ENCODE measurements around the gene CCDC68.

CCDC68 gene

DNA sequence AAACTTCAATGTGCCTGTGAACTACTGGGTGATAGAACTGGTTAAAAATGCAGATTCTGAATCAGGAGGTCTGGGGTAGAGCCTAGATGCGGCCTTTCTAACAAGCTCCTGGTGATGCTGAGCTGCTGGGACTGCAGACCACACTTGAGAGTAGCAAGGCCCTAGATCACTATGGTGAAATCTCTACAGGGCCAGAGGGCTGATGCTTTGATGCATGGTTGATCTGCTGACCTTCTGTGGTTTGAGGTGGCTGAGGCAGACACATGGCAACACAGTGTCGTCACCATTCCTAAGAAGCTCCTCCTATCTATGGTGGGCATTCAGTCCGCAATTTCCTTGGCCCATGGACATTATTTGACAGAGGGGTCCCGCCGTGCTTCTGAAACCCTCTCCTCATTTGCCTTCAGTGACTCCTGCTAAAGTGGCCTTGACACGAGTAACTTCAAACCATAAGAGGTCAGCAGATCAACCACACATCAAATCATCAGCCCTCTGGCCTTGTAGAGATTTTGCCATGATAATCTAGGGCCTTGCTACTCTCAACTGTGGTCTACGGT is 19.8 kb downstream of the CCDC68 start:
- Histone ChIP-seq H3K4me3 (ENCODE audit: low read depth, low read length) (no peak overlapping the region), H3K9ac (ENCODE audit: low read depth, low read length) (no peak overlapping the region), H3K4me1 (ENCODE audit: control insufficient read depth, insufficient read depth, low read length) (no peaks in the 10 kb centered on the region), H3K9me3 (ENCODE audit: control insufficient read depth, insufficient read depth, low read length) (no peaks in the 10 kb centered on the region), H3K36me3 (ENCODE audit: control insufficient read depth, insufficient read depth, low read length) (no peaks in the 10 kb centered on the region), H3K27me3 (ENCODE audit: control insufficient read depth, insufficient read depth, low read length) (no peaks in the 10 kb centered on the region)

DNA sequence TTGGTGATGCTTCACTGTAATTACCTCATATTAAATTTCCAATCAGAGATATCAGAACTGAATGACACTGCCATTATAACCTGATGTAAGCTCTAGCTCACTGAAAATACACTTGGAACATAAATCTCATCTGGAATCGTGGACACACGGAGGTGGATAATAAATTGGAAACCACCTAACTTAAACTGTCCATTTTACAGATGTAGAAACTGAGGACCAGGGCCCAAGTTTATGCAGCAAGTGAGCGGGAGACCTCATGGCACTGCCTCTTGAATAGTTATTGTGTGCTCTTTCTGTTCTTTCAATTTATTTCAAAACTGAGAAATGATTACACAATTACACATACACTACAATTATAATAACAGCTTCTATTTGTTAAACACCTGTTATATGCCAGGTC is 20.8 kb downstream of the CCDC68 start:
- Histone ChIP-seq H3K36me3 (ENCODE audit: control insufficient read depth, insufficient read depth, low read length) (no peaks in the 10 kb centered on the region), H3K9me3 (ENCODE audit: control insufficient read depth, insufficient read depth, low read length) (no peaks in the 10 kb centered on the region), H3K9ac (ENCODE audit: low read depth, low read length) (no peak overlapping the region), H3K4me1 (ENCODE audit: control insufficient read depth, insufficient read depth, low read length) (no peaks in the 10 kb centered on the region), H3K4me3 (ENCODE audit: low read depth, low read length) (no peak overlapping the region), H3K27me3 (ENCODE audit: control insufficient read depth, insufficient read depth, low read length) (no peaks in the 10 kb centered on the region)

DNA sequence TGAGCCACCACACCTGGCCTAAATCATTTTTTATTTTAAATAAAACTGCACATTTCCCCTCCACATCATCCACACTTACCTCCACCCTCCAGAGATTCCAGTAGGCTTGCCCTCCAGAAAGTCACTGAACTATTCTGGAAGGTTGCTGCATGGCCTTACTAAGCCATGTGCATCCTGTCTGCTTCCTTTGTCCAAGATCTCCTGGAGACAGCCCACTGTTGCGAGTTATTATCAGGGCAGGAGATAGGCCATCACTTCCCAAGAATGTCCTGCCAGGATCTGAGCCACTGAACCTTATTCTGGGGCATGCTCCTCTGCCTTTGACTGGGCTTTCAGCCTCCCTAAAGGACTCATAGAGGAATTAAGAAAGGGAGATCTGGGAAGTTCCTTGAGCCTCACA is 26.8 kb downstream of the CCDC68 start:
- no peak overlapping the region for H3K4me3 ChIP-seq (ENCODE audit: low read depth, low read length)
- no peaks in the 10 kb centered on the region for H3K27me3 ChIP-seq (ENCODE audit: control insufficient read depth, insufficient read depth, low read length)
- no peak overlapping the region for H3K9ac ChIP-seq (ENCODE audit: low read depth, low read length)
- H3K36me3 ChIP-seq (ENCODE audit: control insufficient read depth, insufficient read depth, low read length): no peaks in the 10 kb centered on the region
- no peaks in the 10 kb centered on the region for H3K9me3 ChIP-seq (ENCODE audit: control insufficient read depth, insufficient read depth, low read length)
- no peaks in the 10 kb centered on the region for H3K4me1 ChIP-seq (ENCODE audit: control insufficient read depth, insufficient read depth, low read length)

DNA sequence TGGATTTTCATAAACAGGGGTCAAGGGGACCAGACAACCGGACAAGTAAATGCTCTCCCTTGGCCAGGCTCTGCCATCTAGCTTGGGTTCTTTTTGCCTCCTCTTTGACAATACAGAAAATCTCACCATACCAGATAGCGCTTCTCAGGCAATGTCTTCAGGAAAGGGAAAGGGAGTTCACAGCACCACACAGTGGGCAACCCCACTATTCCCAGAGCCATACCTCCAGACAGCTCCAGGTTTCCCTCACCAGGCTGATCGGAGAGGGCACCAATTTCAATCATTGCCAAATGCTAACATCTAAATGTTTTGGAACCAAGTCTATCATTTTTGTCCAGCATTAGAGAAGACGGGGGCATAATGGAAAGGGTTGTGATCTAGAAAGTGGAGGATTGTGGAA is 28.1 kb downstream of the CCDC68 start:
- H3K27me3 ChIP-seq (ENCODE audit: control insufficient read depth, insufficient read depth, low read length): no peaks in the 10 kb centered on the region
- no peaks in the 10 kb centered on the region for H3K36me3 ChIP-seq (ENCODE audit: control insufficient read depth, insufficient read depth, low read length)
- H3K4me3 ChIP-seq (ENCODE audit: low read depth, low read length): no peak overlapping the region
- H3K9ac ChIP-seq (ENCODE audit: low read depth, low read length): no peak overlapping the region
- no peaks in the 10 kb centered on the region for H3K9me3 ChIP-seq (ENCODE audit: control insufficient read depth, insufficient read depth, low read length)
- no peaks in the 10 kb centered on the region for H3K4me1 ChIP-seq (ENCODE audit: control insufficient read depth, insufficient read depth, low read length)

DNA sequence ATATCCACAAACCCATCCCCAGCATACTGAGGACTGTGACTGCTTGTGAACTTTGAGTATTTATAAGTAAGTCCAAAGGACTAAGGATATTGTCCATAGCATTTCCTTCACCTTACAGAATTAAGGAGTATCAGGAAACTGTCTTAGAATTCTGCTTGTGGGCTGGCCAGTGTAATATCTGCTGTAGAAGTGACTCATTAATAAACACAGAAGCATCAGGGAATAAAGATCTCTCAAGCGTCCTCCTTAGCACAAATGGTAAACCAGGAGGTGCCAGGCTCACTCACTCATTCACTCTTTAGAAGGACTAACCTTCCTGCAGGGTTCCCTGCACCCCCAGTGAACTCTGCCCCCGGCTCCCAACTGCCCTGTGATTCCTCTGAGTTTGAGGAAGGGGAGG is 31.0 kb downstream of the CCDC68 start:
- Histone ChIP-seq H3K9ac (ENCODE audit: low read depth, low read length) (no peak overlapping the region), H3K27me3 (ENCODE audit: control insufficient read depth, insufficient read depth, low read length) (no peaks in the 10 kb centered on the region), H3K4me3 (ENCODE audit: low read depth, low read length) (no peak overlapping the region), H3K4me1 (ENCODE audit: control insufficient read depth, insufficient read depth, low read length) (no peaks in the 10 kb centered on the region), H3K9me3 (ENCODE audit: control insufficient read depth, insufficient read depth, low read length) (no peaks in the 10 kb centered on the region), H3K36me3 (ENCODE audit: control insufficient read depth, insufficient read depth, low read length) (no peaks in the 10 kb centered on the region)

DNA sequence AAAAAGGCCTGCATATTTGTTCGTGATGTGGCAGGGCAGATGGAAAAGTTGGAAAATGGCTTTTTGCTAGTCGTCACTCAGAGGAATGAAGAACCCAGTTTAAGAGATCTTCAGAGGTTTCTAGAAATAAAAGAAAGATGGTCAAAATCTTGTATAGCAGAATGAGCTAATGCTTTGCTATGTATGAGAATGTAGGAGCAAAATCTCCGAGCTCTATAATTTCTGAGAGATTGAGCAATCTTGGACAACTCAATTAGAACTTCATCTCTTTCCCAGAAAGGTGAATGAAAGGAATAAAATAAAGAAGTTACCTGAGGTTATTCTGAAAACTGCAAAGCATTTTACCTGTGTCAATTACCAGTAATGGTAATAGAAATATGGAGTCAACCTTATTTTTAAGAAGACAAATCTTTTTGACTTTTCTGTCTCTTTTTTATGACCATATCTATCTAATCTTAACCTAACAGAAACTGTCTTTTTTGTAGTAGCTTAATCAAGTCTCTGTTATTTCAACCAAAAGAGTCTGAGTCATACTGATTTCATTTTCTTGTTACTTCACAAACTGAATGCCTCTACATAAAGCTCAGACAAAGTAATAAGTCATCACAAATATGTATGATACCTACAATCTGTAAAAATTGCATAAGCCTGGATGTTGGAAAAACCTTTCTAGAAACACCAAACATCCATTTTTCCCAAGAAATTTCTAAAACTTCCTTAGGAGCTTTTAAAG is 32.5 kb downstream of the CCDC68 start:
- Histone ChIP-seq H3K9ac (ENCODE audit: low read depth, low read length) (no peak overlapping the region), H3K36me3 (ENCODE audit: control insufficient read depth, insufficient read depth, low read length) (no peaks in the 10 kb centered on the region), H3K27me3 (ENCODE audit: control insufficient read depth, insufficient read depth, low read length) (no peaks in the 10 kb centered on the region), H3K9me3 (ENCODE audit: control insufficient read depth, insufficient read depth, low read length) (no peaks in the 10 kb centered on the region), H3K4me3 (ENCODE audit: low read depth, low read length) (no peak overlapping the region), H3K4me1 (ENCODE audit: control insufficient read depth, insufficient read depth, low read length) (no peaks in the 10 kb centered on the region)

DNA sequence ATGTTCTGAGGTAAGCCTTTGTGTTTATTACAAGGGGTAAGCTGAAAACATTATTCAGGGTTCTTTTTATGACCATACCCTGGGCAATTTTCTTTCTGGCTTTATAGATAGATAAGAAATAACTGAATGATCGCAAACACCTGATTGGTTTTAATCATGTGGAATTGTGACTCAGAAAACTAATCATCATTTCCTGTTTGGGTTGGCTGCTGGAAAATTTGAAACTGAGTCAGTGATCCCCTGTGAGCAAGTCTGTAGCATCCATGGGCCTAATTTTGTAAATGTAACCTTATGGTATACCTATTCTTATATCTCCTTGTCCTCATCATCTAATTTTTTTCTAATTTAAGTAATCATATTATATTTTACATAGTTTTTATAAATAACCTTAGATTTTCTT is 34.3 kb downstream of the CCDC68 start:
- H3K27me3 ChIP-seq (ENCODE audit: control insufficient read depth, insufficient read depth, low read length): no peaks in the 10 kb centered on the region
- H3K4me3 ChIP-seq (ENCODE audit: low read depth, low read length): no peak overlapping the region
- H3K36me3 ChIP-seq (ENCODE audit: control insufficient read depth, insufficient read depth, low read length): no peaks in the 10 kb centered on the region
- H3K9ac ChIP-seq (ENCODE audit: low read depth, low read length): no peak overlapping the region
- no peaks in the 10 kb centered on the region for H3K4me1 ChIP-seq (ENCODE audit: control insufficient read depth, insufficient read depth, low read length)
- H3K9me3 ChIP-seq (ENCODE audit: control insufficient read depth, insufficient read depth, low read length): no peaks in the 10 kb centered on the region

DNA sequence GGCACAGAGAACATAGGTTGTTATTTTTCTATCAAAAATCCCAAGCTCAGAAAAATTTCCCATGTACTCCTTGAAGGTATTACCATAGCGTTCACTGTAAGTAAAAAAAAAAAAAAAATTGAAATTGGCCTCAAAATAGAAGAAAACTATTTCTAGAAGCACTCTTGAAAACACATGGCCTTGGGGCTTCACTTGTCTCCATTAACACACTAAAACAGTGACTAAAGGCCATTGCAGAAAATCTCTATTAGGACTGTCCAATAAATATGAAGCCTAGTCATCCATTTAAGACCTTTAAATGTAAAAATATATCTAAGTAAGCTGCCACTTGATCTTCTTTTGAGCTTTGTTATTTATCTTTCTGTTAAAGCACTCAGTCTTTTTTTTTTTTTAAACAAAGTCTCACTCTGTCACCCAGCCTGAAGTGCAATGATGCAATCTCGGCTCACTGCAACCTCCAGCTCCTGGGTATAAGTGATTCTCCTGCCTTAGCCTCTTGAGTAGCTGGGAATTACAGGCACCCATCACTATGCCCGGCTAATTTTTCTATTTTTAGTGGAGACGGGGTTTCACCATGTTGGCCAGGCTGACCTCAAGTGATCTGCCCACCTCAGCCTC is 35.8 kb downstream of the CCDC68 start:
- Histone ChIP-seq H3K36me3 (ENCODE audit: control insufficient read depth, insufficient read depth, low read length) (no peaks in the 10 kb centered on the region), H3K9ac (ENCODE audit: low read depth, low read length) (no peak overlapping the region), H3K9me3 (ENCODE audit: control insufficient read depth, insufficient read depth, low read length) (no peaks in the 10 kb centered on the region), H3K4me1 (ENCODE audit: control insufficient read depth, insufficient read depth, low read length) (no peaks in the 10 kb centered on the region), H3K4me3 (ENCODE audit: low read depth, low read length) (no peak overlapping the region), H3K27me3 (ENCODE audit: control insufficient read depth, insufficient read depth, low read length) (no peaks in the 10 kb centered on the region)

DNA sequence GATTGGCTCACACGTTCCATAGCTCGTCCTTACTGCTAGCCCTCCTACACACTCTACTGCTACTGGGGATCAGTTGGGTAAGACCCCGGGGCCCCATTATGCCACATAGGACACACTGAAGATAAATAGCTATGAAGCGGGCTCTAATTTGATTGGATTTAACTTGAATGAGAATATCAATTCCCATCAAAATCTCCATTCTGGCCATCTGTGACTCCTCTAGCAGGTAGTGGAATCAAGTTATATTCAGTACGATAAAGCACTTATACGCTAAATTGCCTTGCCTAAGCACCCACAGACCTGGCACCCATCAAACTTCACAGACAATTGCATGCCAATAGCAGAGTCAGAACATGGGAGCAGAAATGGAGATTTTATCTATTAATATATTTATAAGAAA is 39.8 kb downstream of the CCDC68 start:
- H3K4me1 ChIP-seq (ENCODE audit: control insufficient read depth, insufficient read depth, low read length): no peaks in the 10 kb centered on the region
- no peaks in the 10 kb centered on the region for H3K9me3 ChIP-seq (ENCODE audit: control insufficient read depth, insufficient read depth, low read length)
- no peak overlapping the region for H3K4me3 ChIP-seq (ENCODE audit: low read depth, low read length)
- H3K27me3 ChIP-seq (ENCODE audit: control insufficient read depth, insufficient read depth, low read length): no peaks in the 10 kb centered on the region
- H3K36me3 ChIP-seq (ENCODE audit: control insufficient read depth, insufficient read depth, low read length): no peaks in the 10 kb centered on the region
- H3K9ac ChIP-seq (ENCODE audit: low read depth, low read length): no peak overlapping the region

DNA sequence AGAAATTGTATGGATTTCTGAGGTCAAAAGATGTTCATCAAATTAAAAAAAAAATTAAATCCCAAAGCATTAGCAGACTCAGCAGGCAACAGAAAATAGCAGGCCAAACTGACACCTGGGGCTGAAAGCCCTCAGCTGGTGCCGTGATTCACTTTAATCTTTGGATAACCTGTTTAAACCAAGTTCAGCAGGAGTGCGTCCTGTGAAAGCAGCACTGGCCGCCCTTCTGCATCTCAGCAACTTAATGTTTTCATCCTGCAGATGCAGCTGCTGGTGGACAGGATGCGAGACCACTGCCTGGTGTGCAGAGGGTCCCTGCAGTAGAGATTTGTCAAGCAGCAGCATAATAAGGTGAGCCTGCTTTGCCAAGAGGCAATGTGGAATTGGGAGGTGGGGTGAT is 41.2 kb downstream of the CCDC68 start:
- no peak overlapping the region for H3K9ac ChIP-seq (ENCODE audit: low read depth, low read length)
- H3K4me1 ChIP-seq (ENCODE audit: control insufficient read depth, insufficient read depth, low read length): no peaks in the 10 kb centered on the region
- no peak overlapping the region for H3K4me3 ChIP-seq (ENCODE audit: low read depth, low read length)
- H3K27me3 ChIP-seq (ENCODE audit: control insufficient read depth, insufficient read depth, low read length): no peaks in the 10 kb centered on the region
- no peaks in the 10 kb centered on the region for H3K36me3 ChIP-seq (ENCODE audit: control insufficient read depth, insufficient read depth, low read length)
- no peaks in the 10 kb centered on the region for H3K9me3 ChIP-seq (ENCODE audit: control insufficient read depth, insufficient read depth, low read length)

DNA sequence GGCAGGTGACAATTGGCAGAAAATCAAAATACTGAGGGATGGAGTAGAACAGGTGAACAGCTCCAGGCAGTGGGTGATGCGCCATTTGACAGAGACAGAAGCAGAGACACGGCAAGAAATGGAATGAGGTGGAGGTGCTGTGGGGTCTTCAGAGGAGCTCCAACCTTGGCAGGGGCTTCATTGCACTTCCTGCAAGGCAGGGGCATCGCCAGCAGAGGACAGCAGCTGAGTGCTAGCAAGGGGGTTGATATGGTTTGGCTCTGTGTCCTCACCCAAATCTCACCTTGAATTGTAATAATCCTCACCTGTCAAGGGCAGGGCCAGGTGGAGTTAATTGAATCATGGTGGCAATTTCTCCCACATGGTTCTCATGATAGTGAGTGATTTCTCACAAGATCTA is 42.8 kb downstream of the CCDC68 start:
- no peaks in the 10 kb centered on the region for H3K27me3 ChIP-seq (ENCODE audit: control insufficient read depth, insufficient read depth, low read length)
- no peaks in the 10 kb centered on the region for H3K4me1 ChIP-seq (ENCODE audit: control insufficient read depth, insufficient read depth, low read length)
- H3K36me3 ChIP-seq (ENCODE audit: control insufficient read depth, insufficient read depth, low read length): no peaks in the 10 kb centered on the region
- H3K9me3 ChIP-seq (ENCODE audit: control insufficient read depth, insufficient read depth, low read length): no peaks in the 10 kb centered on the region
- no peak overlapping the region for H3K9ac ChIP-seq (ENCODE audit: low read depth, low read length)
- H3K4me3 ChIP-seq (ENCODE audit: low read depth, low read length): no peak overlapping the region

DNA sequence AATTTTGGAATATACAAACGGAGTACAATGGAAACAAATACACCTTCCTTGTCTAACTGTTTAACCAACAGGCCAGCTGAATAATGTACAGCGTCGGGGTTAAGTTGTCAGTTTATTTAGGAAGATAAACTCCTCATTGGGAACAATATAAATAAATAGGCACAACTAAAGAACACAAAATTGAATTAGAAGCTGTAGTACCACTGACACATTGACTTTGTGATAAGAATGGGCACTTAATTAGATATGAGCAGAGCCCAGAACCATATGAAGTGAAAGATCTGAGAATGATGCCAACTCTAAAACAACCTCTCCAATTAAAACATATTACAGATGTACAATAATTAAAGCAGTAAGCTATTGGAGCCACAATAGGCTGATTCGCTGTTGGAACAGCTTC is 44.4 kb downstream of the CCDC68 start:
- Histone ChIP-seq H3K27me3 (ENCODE audit: control insufficient read depth, insufficient read depth, low read length) (no peaks in the 10 kb centered on the region), H3K36me3 (ENCODE audit: control insufficient read depth, insufficient read depth, low read length) (no peaks in the 10 kb centered on the region), H3K4me3 (ENCODE audit: low read depth, low read length) (no peak overlapping the region), H3K4me1 (ENCODE audit: control insufficient read depth, insufficient read depth, low read length) (no peaks in the 10 kb centered on the region), H3K9me3 (ENCODE audit: control insufficient read depth, insufficient read depth, low read length) (no peaks in the 10 kb centered on the region), H3K9ac (ENCODE audit: low read depth, low read length) (no peak overlapping the region)

Measured in iPS-15b (cell line).